ENCODE results near the gene WDR44.

DNA sequence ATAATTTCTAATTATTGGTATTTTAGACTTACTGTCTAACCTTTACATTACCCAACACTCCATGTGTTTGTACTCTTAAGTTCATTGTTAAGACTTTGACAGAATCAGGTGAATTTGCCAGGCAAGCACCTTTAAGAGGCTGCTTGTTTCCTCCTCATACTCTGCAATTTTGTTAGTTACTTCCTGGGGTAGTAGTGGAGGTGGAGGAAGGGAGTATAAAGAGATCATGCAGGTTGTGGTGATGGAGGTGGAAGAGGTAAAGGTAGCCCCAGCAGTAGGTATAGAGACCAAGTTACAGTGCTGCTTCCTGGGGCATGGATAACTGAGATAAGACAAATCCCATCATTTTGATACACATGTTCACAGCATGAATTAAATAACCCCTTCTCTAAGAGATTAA is 6.7 kb downstream of the WDR44 start:
- TF ChIP-seq, protein P1, sequence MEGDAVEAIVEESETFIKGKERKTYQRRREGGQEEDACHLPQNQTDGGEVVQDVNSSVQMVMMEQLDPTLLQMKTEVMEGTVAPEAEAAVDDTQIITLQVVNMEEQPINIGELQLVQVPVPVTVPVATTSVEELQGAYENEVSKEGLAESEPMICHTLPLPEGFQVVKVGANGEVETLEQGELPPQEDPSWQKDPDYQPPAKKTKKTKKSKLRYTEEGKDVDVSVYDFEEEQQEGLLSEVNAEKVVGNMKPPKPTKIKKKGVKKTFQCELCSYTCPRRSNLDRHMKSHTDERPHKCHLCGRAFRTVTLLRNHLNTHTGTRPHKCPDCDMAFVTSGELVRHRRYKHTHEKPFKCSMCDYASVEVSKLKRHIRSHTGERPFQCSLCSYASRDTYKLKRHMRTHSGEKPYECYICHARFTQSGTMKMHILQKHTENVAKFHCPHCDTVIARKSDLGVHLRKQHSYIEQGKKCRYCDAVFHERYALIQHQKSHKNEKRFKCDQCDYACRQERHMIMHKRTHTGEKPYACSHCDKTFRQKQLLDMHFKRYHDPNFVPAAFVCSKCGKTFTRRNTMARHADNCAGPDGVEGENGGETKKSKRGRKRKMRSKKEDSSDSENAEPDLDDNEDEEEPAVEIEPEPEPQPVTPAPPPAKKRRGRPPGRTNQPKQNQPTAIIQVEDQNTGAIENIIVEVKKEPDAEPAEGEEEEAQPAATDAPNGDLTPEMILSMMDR (IDR thresholded peaks at IDR 0.05): no peak
- TF ChIP-seq POLR2A (IDR thresholded peaks at IDR 0.05) (no peak), EP300 (IDR thresholded peaks at IDR 0.05) (no peak)
